Activated T-cell treated with anti-CD3 and anti-CD28 coated beads for 48 hours (primary cell): ENCODE results near the gene USF3.

Source experiments
- DNase-seq: peaks from one replicate; pipeline ENCODE4 v3.0.0-alpha.2; 2020; ENCODE audit warnings: low read depth

USF3 gene

DNA sequence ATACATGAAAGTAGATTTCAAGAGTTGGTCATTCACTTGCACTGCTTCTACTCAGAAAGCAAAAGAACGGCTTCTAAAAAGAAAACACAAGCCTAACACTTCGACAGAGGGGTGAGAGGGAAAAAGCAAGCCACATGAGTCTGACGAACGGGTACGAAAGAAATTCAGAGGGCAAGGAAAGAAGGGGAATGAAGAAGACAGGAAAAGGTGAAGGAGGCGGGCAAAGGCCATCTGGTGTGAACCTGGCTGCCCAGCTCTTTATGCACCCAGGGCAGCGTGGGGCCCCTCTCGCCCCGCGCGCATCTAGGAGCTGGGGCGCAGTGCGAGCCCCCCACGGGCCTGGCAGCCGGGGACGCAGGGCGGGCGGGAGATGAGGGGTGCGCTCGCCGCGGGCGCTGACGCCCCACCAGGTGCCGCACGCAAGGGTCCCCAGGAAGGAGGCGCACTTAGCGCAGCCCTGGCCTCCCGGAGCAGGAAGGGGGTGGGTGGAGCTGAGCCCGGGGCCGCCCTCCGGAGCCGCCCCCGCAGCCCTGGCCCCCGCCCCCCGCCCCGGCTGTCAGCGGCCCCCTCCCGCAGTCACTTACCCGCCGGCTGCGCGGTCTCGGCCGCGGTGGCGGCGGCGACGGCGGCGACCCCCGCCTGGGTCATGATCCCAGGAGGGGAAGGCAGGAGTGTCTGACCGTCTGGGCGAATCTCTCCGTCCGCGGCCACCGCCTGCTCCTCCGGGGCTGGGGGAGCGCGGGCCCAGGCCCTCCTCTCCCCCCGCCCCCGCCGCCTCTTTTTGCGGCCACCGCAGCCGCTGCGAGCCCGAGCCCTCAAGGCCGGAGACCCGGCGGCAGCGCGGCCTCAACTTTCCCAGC lies at the start of gene USF3:
USF3 (minus strand) TSS at position 857 of the 860 bp plus-strand sequence. CDS start 21,764 bp downstream, outside the sequence.
- DNase-seq, result peak; percentile 79

DNA sequence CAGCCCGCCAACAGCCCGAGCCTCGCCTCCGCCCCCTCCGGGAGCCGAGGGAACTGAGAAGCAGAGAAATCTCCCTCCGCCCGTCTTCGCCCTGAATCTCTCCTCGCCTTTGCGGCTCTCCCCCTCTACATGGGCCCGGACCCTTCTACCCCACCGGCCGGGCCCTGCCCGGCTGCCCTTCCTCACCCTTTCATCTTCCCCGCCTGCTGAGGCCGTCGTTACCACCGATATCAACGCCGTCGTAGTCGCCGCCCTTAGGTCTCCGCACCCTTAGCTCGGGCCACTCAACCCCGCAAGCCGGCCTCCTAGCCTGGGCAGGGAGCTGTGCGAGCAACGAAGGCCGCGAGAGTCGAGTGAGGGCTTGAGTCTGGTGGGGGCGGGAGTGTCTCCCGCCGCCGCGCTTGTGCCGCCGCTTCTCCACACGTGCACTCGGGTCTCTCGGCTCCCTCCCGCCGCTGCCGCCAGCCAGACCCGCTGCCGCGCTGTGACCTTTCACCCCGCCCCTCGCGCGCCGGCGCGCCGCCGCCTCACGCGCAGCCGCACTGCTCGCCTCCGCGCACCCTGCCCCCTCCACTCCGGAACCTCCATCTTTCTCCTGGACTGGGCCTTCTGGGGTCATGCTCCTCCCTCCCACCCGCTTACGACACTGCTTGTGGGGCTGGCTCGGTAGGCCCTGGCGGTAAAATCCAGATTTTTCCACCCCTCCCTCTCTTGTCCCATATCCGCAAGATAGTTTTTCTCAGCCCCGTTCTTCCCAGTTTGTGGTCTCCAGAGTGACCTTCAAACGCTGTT lies 49.5 kb upstream of the USF3 start, which contains the start of gene NAA50:
NAA50 (minus strand) TSS at position 494 of the 792 bp plus-strand sequence; CDS start at position 194, 300 bp downstream.
- DNase-seq, result peak; percentile 96

DNA sequence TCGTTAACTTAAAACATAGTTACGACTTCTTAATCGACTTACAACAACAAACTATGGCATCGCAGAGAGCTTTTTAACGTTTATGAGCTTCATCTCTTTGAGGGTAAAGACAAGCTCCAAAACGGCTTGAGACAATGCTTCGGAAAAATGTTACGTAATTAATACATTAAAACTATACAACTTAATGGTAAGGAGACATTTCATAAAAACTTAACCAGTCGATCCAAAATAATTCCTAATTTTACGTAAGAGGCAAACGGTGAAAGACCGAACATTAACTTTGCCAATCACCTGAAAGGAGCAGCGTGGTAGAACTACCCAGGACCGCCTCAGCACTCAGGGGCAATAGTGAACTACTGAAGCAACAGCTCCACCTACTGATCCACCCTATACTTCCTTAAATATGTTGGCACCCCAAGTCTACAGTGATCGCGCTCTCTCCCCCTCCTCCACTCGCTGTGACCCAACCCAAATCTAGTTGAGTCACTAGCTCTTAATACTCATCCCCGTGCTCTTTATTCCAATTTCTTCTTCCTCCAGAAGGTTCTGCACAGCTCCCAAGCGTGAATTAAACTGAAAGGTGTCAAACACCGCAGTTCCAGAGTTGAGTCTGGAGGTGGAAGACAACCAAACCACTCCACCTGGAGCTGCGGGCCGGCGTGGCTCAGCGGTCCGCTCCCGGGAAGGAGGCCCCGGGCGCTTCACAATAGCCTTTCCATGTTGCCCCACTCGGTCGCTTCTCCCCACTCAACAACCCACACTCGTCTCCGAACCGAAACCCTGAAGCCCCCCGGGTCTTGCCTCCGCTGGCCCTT lies 48.7 kb upstream of the USF3 start:
- peak; percentile 59 for DNase-seq

- DNase-seq, result no peak
Observed at GRCh38 chr3:113743006-113743630, 46.7 kb upstream of the USF3 start.

- no peak for DNase-seq
Observed at GRCh38 chr3:113741620-113742019, 45.2 kb upstream of the USF3 start.

DNA sequence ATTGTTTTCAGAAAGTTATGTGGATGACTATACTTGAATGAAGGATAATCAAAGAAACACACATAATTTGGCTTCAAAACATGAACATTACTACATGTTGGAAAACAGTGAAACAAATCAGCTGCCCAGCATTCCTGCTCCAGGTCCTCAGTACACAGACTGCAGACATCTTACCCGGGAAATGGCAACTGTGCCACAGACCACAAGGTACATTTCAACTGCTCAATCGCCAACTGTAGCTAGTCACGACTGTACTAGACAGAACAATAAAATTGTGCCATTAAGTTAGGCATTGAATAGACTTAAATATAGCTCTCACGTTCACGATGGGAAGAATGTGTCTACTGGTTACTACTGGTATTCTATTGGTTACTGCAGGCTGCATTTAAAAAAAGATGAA lies 44.6 kb upstream of the USF3 start:
- no peak for DNase-seq

GRCh38 chr3:113736548-113737089 lies 40.2 kb upstream of the USF3 start:
- no peak for DNase-seq

- DNase-seq, result no peak
Observed at GRCh38 chr3:113731694-113732093, 35.3 kb upstream of the USF3 start.

DNA sequence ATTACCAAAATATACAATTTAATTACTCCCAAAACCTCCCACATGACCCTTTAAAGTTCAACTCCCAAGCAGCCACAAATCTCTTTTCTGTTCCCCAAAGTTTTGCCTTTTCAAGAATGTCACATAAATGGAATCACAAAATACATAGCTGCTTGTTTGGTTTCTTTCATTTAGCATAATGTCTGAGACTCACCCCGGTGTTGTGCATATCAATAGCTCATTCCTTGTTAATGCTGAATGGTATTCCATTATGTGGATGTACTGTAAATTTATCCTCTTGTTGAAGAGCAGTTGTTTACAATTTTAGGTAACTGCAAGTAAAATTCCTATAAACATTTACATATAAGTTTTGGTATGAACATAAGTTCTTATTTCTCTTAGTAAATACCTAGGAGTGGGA lies 34.1 kb upstream of the USF3 start:
- DNase-seq, result no peak

- no peak for DNase-seq
Observed at GRCh38 chr3:113728661-113729060, 32.2 kb upstream of the USF3 start.

DNA sequence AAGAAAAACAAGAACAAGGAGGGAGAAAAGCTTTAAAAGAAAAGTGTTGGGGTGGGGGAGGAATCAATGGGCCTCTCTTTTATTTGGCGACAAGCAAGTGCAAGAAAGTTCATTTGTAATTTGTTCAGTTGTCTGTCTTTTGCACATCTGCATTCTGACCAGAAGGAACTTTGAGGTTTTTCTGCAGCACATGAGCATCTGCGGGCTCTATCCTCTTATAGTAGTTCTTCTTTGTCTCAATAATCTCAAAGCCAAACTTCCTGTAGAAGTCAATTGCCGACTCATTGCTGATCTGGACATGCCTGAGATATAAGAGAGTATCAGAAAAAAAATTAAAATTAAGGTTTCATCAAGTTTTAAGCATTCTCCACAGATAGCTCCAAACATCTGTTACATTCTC lies 25.2 kb upstream of the USF3 start:
- no peak for DNase-seq

DNA sequence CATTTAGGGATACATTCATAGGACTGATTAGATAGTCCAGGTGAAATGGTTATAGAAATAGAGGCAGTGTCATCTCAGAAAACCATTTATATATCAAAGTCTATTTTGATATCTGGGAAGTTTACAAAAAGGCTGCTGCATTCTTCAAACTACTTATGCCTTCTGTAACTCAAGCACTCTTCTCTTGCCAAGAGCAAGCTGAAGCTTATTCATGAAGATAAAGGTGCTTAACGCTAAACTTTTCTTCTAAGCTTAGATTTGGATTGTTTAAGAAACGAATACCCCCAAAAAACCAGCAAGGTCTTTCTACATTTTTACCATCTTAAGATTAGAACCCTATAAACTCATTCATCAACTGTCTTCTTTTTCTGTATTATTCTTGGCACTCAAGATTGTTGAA lies 23.3 kb upstream of the USF3 start:
- no peak for DNase-seq

GRCh38 chr3:113719294-113719693 lies 22.9 kb upstream of the USF3 start:
- no peak for DNase-seq

- no peak for DNase-seq
Observed at GRCh38 chr3:113717818-113718217, 21.4 kb upstream of the USF3 start.

- DNase-seq, result no peak
Observed at GRCh38 chr3:113717308-113717707, 20.9 kb upstream of the USF3 start.

DNA sequence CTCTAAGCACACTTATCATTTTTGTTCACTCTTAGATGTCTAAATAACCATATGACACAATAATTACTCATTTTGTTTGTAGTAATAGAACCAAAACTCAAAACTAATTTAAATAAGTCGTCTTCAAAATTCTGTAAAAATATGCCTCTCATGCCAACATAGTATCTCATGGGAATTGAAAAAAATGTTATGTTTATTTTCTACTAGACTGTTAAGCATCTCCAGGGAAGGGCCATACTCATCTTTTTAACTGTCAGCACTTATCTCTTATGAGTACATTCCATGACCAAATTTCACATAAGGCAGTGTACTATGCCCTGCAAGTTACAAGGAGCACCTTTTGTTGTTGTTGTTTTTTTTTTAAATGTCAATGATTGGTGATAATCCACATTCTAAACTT lies 18.3 kb upstream of the USF3 start:
- DNase-seq, result no peak

GRCh38 chr3:113712129-113712528 lies 15.7 kb upstream of the USF3 start:
- no peak for DNase-seq

DNA sequence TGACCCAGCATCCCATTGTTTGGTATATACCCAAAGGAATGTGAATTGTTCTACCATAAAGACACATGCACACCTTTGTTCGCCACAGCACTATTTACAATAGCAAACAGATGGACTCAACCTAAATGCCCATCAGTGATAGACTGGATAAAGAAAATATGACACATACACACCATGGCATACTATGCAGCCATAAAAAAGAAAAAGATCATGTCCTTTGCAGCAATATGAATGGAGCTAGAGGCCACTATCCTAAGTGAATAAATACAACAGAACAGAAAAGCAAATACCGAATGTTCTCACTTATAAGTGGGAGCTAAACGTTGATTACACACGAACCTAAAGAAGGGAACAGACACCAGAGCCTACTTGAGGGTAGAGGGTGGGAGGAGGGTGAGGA lies 11.4 kb upstream of the USF3 start:
- no peak for DNase-seq

DNA sequence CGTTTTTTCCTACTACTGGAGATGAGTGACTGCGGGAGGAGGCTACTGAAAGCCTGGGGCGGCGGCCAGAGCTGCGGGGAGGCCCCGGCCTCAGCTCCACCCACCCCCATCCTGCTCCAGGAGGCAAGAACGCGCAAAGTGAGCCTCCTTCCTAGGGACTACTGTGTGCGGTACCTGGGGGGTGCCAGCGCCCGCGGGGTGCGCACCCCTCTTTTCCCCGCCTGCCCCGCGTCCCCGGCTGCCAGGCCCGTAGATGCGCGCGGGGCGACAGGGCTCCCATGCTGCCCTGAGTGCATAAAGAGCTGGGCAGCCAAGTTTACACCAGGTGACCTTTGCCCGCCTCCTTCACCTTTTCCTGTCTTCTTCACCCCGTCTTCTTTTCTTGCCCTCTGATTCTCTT lies 2.5 kb upstream of the USF3 start:
- no peak for DNase-seq

DNA sequence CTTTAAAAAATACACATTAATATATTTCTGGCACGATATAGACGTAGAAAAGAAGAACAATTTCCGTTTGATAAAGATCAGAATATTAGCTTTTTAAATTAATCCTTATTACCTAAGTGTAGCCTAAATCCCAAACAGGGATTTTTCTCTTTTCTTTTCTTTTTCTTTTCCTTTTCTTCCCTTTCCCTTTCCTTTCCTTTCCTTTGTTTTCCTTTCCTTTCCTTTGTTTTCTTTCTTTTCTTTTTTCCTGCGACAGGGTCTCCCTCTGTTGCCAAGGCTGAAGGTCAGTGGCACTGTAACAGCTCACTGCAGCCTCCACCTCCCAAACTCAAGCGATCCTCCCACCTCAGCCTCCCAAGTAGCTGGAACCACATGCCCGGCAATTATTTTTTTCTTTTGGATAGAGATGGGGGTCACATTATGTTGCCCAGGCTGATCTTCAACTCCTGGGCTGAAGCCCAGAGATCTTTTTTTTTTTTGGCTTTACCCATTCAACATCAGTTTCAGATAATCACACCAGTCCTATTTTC lies 1.8 kb upstream of the USF3 start:
- no peak for DNase-seq

DNA sequence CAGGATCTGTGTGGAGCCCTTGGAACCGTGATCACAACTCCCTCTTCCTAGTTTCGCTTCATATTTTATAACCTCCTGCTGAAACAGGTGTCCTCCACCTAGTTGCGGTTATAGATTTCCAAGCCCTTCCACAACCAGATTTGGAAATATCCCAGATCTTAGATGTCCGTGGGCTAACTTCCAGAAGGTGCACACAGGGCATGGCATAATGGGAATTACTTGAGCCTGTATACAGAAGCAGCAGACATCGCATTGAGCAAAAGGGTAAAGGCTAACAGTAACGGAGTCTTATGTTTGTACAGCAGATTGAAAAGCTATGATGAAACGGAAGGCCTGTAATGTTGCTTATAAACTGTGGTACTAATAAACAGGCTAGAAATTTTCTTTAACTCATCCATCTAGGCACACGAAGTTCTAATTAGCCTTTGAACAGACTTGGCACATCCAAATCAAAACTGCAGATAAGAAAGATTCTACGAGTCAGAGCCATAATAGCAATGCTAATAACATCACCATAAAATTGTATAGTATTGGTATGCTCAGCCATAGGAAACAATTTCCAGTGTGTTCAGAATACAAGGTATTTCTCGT lies 1.2 kb upstream of the USF3 start:
- no peak for DNase-seq
